ENCODE results near the gene PKP3. TPM values are rescaled to one million over a fixed set of nuclear protein-coding genes. Genes with fewer than 3 reads are reported as not detected.

Gene PKP3
- total RNA-seq, 4 donors from 2014 or later, result 0.33 to 2.8 (median 1.3) TPM

DNA sequence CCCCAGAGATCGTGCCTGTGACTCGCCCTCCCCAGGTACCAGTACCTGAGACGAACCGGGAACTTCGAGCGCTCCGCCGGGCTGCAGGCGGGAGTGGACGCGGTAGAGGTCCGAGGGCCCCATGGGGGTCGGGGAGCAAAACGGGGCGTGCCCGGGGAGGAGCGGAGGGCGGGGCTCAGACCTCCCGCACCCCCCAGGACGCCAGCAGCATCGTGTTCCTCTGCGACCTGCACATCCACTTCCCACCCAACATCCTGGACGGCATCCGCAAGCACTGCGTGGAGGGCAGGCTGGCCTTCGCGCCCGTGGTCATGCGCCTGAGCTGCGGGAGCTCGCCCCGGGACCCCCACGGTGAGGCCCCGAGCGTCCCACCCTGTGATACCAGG, 13.9 kb upstream of the PKP3 start:
- TF ChIP-seq CTCF (IDR thresholded peaks at IDR 0.05; ENCODE audit: low read depth), result no peak

- no peak for TF ChIP-seq CTCF (IDR thresholded peaks at IDR 0.05; ENCODE audit: low read depth)
Observed at GRCh38 chr11:380491-380890, 13.5 kb upstream of the PKP3 start.

DNA sequence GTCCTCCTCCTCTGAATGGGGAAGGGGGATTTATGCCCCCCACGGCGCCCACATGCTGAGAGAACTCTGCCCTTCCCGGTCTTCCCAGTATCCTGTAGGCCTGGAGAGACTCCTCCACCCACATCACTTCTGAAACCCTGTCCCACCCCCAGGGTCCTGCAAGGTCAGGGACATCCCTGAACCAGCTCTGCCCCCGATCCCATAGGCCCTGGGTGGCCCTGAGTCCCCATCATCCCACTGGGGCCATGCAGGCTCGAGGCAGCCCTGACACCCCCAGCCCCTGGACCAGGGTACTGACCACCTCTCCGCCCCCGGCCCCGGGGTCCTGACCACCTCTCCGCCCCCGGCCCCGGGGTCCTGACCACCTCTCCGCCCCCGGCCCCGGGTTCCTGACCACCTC, 13.0 kb upstream of the PKP3 start:
- TF ChIP-seq CTCF (IDR thresholded peaks at IDR 0.05; ENCODE audit: low read depth), result no peak

- no peak for TF ChIP-seq CTCF (IDR thresholded peaks at IDR 0.05; ENCODE audit: low read depth)
Observed at GRCh38 chr11:381501-382072, 12.4 kb upstream of the PKP3 start.

GRCh38 chr11:382081-382629, 11.9 kb upstream of the PKP3 start:
- TF ChIP-seq CTCF (IDR thresholded peaks at IDR 0.05; ENCODE audit: low read depth), result no peak

- no peak for TF ChIP-seq CTCF (IDR thresholded peaks at IDR 0.05; ENCODE audit: low read depth)
Observed at GRCh38 chr11:383431-383830, 10.6 kb upstream of the PKP3 start.

DNA sequence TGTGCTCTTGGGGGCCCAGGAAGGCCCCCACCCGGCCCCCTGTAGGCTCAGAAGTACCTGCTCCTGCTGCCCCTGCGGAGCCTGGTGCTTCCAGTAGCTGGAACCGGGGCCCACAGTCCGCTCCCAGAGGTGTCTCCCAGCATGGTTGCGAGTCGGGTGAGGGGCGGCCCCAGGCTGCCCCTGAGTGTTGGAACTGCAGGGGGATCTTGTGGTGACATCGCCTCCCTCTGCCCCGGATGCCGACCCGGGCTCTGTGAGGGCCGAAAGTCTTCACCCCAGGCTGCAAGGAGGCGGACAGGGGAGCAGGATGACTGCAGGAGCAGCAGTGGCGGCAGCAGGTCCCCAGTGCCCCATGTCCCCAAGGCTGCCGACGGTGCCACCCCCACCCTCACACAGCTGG, 9.5 kb upstream of the PKP3 start:
- no peak for TF ChIP-seq CTCF (IDR thresholded peaks at IDR 0.05; ENCODE audit: low read depth)
